HepG2 (cell line): ENCODE results near the gene UBTF. TPM values are rescaled to one million over a fixed set of nuclear protein-coding genes. Genes with fewer than 3 reads are reported as not detected.

ENCODE experiments used
- MBNL3 ChIP-seq: fragments of 250-450 bp; sonication (Bioruptor Pico); conservative IDR thresholded peaks from 2 replicates; pipeline ENCODE4 v1.8.0; 2022; ENCODE audit warnings: mild to moderate bottlenecking, inconsistent platforms
- ONECUT2 ChIP-seq: sonication (generic); formaldehyde crosslinking; IDR thresholded peaks from 2 replicates; pipeline ENCODE4 v1.4.0; 2020; ENCODE audit warnings: missing genetic modification reagents
- SALL1 ChIP-seq: sonication (generic); formaldehyde crosslinking; IDR thresholded peaks from 2 replicates; pipeline ENCODE4 v1.8.0; 2022; ENCODE audit warnings: mild to moderate bottlenecking, missing genetic modification reagents
- SALL2 ChIP-seq: sonication (generic); formaldehyde crosslinking; IDR thresholded peaks from 2 replicates; pipeline ENCODE4 v1.8.1; 2023; ENCODE audit warnings: mild to moderate bottlenecking, missing genetic modification reagents, inconsistent platforms
- SATB2 ChIP-seq: sonication (generic); formaldehyde crosslinking; IDR thresholded peaks from 2 replicates; pipeline ENCODE4 v1.5.0; 2020; ENCODE audit warnings: missing genetic modification reagents
- SIN3B ChIP-seq: fragments of 150-350 bp; IDR thresholded peaks from 2 replicates; pipeline ENCODE4 v1.6.1; 2014; ENCODE audit warnings: low read length
- SP140L ChIP-seq: sonication (generic); formaldehyde crosslinking; IDR thresholded peaks from 2 replicates; pipeline ENCODE4 v1.4.0; 2020; ENCODE audit warnings: missing genetic modification reagents, borderline replicate concordance
- SUZ12 ChIP-seq: fragments of 150-350 bp; IDR thresholded peaks from 2 replicates; pipeline ENCODE4 v1.6.1; 2014; ENCODE audit warnings: low read depth, low read length
- U2AF2 ChIP-seq: fragments of 200-400 bp; formaldehyde crosslinking; IDR thresholded peaks from 2 replicates; pipeline ENCODE4 v1.6.1; 2017; ENCODE audit warnings: low read depth, mild to moderate bottlenecking, low read length
- ZNF326 ChIP-seq: sonication (generic); formaldehyde crosslinking; IDR thresholded peaks from 2 replicates; pipeline ENCODE4 v1.4.0; 2020; ENCODE audit warnings: missing genetic modification reagents, borderline replicate concordance
- ZNF350 ChIP-seq: sonication (generic); formaldehyde crosslinking; IDR thresholded peaks from 2 replicates; pipeline ENCODE4 v1.4.0; 2020; ENCODE audit warnings: mild to moderate bottlenecking, low read depth, missing genetic modification reagents, borderline replicate concordance
- polyA plus RNA-seq, 8 experiments: library from polyadenylated mRNA; depleted of rRNA in 3 of 8; stranded (reverse) in 7 of 8; unstranded in 1 of 8; fragments of >200 nt; fragmentation: Illumina TruSeq in 4 of 8; extraction: Trizol in 4 of 8; gene quantifications; 2 replicates each; pipeline versions ENCODE4 v1.2.1 to v1.2.3, GENCODE V29; 2011 to 2016; ENCODE audit warnings: low read depth in 4 of 8, missing spikeins in 1 of 8, mixed read lengths in 1 of 8; ENCODE audit not compliant: insufficient read depth in 1 of 8
- total RNA-seq, 5 experiments: library from RNA; depleted of rRNA; stranded (reverse); fragments of >200 nt; fragmentation: Illumina TruSeq; extraction: Trizol; gene quantifications; 2 replicates each; pipeline ENCODE4 v1.2.3, GENCODE V29; 2016; ENCODE audit warnings: low read depth in 1 of 5
- TF ChIP-seq, protein P1 (sequence below), 2 experiments: IDR thresholded peaks; 2 replicates each; pipeline ENCODE4 v1.6.1; 2011 to 2012; ENCODE audit warnings: low read length in 2 of 2, borderline replicate concordance in 1 of 2, low read depth in 1 of 2, mild to moderate bottlenecking in 1 of 2, moderate library complexity in 1 of 2
- TF ChIP-seq, protein P2 (sequence below): sonication (generic); IDR thresholded peaks from 2 replicates; pipeline ENCODE4 v1.6.1; 2016; ENCODE audit warnings: low read depth, borderline replicate concordance
- TF ChIP-seq, protein P3 (sequence below): sonication (generic); formaldehyde crosslinking; conservative IDR thresholded peaks from 2 replicates; pipeline ENCODE4 v1.4.0; 2020; ENCODE audit warnings: missing genetic modification reagents
- TF ChIP-seq, protein P4 (sequence below): sonication (generic); formaldehyde crosslinking; IDR thresholded peaks from 2 replicates; pipeline ENCODE4 v1.5.1; 2020; ENCODE audit warnings: mild to moderate bottlenecking, moderate library complexity, missing genetic modification reagents
- TF ChIP-seq, protein P5 (sequence below): sonication (generic); formaldehyde crosslinking; IDR thresholded peaks from 2 replicates; pipeline ENCODE4 v1.4.0; 2020; ENCODE audit warnings: mild to moderate bottlenecking, missing genetic modification reagents
- TF ChIP-seq, protein P6 (sequence below): sonication (generic); formaldehyde crosslinking; IDR thresholded peaks from 2 replicates; pipeline ENCODE4 v1.5.0; 2020; ENCODE audit warnings: missing genetic modification reagents
- TF ChIP-seq, protein P7 (sequence below): sonication (generic); formaldehyde crosslinking; IDR thresholded peaks from 2 replicates; pipeline ENCODE4 v1.5.0; 2020; ENCODE audit warnings: missing genetic modification reagents

The UBTF gene
- total and polyA plus RNA-seq, 2 of the 13 experiments (the other 11 are each of a cell fraction or from before 2014, with no cell fraction given): 15.2 to 60.9 TPM

DNA sequence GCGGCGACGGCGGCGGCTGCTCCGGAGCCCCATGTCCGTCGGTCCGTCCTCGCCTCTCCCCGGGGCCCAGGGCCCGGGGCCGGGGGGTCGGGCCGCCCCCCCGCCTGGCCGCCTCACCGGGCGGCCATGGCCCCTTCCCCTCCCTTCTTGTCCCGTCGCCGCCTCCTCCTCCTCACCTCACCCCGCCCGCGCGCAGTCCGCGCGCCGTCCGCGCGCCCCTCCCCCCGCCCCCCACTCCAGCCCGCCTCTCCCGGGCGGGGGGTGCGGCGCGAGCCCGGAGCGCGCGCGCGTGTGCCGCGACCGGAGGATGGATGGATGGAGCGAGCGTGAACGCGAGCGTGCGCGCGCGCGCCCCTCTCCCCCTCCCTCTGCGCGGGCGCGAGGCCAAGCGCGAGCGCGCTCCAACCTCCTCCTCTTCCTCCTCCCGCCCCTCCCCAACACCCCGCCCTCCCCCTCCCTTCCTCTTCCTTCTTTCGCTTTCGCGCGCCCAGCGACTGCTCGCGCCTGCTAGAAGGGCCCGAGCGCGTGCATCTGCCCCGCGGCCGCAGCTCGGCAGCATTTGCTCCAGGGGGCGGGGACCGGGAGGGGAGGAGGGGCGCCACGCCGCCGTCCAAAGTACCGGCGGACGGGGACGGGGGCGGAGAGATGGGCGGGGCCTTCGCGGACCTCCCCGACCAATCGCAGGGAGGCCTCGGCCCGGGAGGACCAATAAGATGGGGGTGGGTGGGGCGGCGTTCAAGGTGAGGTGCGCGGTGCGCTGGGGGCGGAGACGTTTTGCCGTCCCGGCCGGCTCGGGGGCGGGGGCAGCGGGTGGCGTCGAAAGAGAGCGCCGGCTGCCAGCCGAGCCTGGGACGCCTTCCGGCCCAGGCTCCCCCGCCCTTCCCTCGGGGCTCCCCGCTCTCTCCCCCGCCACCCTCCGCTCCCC lies 19.7 kb downstream of the UBTF start, which contains the start of gene ATXN7L3 (continued):
- TF ChIP-seq, protein P1, sequence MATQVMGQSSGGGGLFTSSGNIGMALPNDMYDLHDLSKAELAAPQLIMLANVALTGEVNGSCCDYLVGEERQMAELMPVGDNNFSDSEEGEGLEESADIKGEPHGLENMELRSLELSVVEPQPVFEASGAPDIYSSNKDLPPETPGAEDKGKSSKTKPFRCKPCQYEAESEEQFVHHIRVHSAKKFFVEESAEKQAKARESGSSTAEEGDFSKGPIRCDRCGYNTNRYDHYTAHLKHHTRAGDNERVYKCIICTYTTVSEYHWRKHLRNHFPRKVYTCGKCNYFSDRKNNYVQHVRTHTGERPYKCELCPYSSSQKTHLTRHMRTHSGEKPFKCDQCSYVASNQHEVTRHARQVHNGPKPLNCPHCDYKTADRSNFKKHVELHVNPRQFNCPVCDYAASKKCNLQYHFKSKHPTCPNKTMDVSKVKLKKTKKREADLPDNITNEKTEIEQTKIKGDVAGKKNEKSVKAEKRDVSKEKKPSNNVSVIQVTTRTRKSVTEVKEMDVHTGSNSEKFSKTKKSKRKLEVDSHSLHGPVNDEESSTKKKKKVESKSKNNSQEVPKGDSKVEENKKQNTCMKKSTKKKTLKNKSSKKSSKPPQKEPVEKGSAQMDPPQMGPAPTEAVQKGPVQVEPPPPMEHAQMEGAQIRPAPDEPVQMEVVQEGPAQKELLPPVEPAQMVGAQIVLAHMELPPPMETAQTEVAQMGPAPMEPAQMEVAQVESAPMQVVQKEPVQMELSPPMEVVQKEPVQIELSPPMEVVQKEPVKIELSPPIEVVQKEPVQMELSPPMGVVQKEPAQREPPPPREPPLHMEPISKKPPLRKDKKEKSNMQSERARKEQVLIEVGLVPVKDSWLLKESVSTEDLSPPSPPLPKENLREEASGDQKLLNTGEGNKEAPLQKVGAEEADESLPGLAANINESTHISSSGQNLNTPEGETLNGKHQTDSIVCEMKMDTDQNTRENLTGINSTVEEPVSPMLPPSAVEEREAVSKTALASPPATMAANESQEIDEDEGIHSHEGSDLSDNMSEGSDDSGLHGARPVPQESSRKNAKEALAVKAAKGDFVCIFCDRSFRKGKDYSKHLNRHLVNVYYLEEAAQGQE (IDR thresholded peaks at IDR 0.05; ENCODE audit: borderline replicate concordance in 1 of 2, low read depth in 1 of 2, low read length in 2 of 2): peak in 1 of 2 experiments; percentile 29; a peak in 1 of 4 replicates
- no peak for TF ChIP-seq SP140L (CRISPR knock-in tag)
- no peak; the same call in 1 of the 2 replicates for TF ChIP-seq SALL1
- no peak for TF ChIP-seq SUZ12
- no peak for TF ChIP-seq SATB2 (CRISPR knock-in tag)
- TF ChIP-seq SALL2 (CRISPR knock-in tag): peak; percentile 17
- TF ChIP-seq, protein P2, sequence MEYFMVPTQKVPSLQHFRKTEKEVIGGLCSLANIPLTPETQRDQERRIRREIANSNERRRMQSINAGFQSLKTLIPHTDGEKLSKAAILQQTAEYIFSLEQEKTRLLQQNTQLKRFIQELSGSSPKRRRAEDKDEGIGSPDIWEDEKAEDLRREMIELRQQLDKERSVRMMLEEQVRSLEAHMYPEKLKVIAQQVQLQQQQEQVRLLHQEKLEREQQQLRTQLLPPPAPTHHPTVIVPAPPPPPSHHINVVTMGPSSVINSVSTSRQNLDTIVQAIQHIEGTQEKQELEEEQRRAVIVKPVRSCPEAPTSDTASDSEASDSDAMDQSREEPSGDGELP: peak; percentile 54; the same call in 1 of the 2 replicates
- TF ChIP-seq, protein P3, sequence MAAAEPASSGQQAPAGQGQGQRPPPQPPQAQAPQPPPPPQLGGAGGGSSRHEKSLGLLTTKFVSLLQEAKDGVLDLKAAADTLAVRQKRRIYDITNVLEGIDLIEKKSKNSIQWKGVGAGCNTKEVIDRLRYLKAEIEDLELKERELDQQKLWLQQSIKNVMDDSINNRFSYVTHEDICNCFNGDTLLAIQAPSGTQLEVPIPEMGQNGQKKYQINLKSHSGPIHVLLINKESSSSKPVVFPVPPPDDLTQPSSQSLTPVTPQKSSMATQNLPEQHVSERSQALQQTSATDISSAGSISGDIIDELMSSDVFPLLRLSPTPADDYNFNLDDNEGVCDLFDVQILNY (CRISPR knock-in tag): peak; percentile 22; the same call in 1 of the 2 replicates
- TF ChIP-seq ONECUT2 (CRISPR knock-in tag): no peak
- TF ChIP-seq, protein P4, sequence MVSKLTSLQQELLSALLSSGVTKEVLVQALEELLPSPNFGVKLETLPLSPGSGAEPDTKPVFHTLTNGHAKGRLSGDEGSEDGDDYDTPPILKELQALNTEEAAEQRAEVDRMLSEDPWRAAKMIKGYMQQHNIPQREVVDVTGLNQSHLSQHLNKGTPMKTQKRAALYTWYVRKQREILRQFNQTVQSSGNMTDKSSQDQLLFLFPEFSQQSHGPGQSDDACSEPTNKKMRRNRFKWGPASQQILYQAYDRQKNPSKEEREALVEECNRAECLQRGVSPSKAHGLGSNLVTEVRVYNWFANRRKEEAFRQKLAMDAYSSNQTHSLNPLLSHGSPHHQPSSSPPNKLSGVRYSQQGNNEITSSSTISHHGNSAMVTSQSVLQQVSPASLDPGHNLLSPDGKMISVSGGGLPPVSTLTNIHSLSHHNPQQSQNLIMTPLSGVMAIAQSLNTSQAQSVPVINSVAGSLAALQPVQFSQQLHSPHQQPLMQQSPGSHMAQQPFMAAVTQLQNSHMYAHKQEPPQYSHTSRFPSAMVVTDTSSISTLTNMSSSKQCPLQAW (CRISPR knock-in tag): no peak
- TF ChIP-seq, protein P5, sequence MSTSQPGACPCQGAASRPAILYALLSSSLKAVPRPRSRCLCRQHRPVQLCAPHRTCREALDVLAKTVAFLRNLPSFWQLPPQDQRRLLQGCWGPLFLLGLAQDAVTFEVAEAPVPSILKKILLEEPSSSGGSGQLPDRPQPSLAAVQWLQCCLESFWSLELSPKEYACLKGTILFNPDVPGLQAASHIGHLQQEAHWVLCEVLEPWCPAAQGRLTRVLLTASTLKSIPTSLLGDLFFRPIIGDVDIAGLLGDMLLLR (CRISPR knock-in tag): no peak
- no peak for TF ChIP-seq MBNL3 (CRISPR knock-in tag)
- TF ChIP-seq, protein P6, sequence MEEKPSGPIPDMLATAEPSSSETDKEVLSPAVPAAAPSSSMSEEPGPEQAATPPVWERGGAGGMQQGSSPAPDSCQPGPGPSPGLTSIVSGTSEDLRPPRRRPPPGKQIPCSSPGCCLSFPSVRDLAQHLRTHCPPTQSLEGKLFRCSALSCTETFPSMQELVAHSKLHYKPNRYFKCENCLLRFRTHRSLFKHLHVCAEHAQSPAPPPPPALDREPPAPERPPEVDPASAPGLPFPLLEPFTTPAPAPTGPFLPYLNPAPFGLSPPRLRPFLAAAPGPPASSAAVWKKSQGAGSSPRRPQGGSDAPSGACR (CRISPR knock-in tag): no peak
- no peak for TF ChIP-seq U2AF2
- no peak for TF ChIP-seq SIN3B
- TF ChIP-seq ZNF326 (CRISPR knock-in tag): no peak
- TF ChIP-seq ZNF350 (CRISPR knock-in tag): no peak
- TF ChIP-seq, protein P7, sequence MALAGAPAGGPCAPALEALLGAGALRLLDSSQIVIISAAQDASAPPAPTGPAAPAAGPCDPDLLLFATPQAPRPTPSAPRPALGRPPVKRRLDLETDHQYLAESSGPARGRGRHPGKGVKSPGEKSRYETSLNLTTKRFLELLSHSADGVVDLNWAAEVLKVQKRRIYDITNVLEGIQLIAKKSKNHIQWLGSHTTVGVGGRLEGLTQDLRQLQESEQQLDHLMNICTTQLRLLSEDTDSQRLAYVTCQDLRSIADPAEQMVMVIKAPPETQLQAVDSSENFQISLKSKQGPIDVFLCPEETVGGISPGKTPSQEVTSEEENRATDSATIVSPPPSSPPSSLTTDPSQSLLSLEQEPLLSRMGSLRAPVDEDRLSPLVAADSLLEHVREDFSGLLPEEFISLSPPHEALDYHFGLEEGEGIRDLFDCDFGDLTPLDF (CRISPR knock-in tag): 0 out of 2 replicates have a peak, but pooled peaks have one; percentile 18
